ENCODE measurements around the gene RACK1. TPM values are rescaled to one million over a fixed set of nuclear protein-coding genes. Genes with fewer than 3 reads are reported as not detected.
"Not testable (repeated sequence)": the region's sequence is repeated elsewhere in the genome, so short reads cannot be mapped to it uniquely, and the experiment has no call there.

RACK1 gene
- total and polyA plus RNA-seq, 8 donors, result 1,244 to 3,083 (median 2,960) TPM

- no peak overlapping the region for H3K4me3 ChIP-seq
- intact Hi-C loops (cut with DNase I), result no loop called here
- H3K36me3 ChIP-seq, result no peaks in the 10 kb centered on the region
- no peak overlapping the region for H3K27ac ChIP-seq
- H3K27me3 ChIP-seq, result no peaks in the 10 kb centered on the region
- no peak for TF ChIP-seq CTCF (IDR thresholded peaks at IDR 0.05)
- no peak for DNase-seq
- H3K4me1 ChIP-seq, result no peaks in the 10 kb centered on the region
- H3K9me3 ChIP-seq, result no peaks in the 10 kb centered on the region
- no peak for ATAC-seq
These were observed 39.6 kb upstream of the RACK1 start for GRCh38 chr5:181283347-181283746.

GRCh38 chr5:181282874-181283273, 39.2 kb upstream of the RACK1 start:
- ATAC-seq, result no peak
- TF ChIP-seq CTCF (IDR thresholded peaks at IDR 0.05), result no peak
- no peak overlapping the region for H3K4me3 ChIP-seq
- no peak for DNase-seq
- H3K27me3 ChIP-seq, result no peaks in the 10 kb centered on the region
- no peaks in the 10 kb centered on the region for H3K4me1 ChIP-seq
- intact Hi-C loops (cut with DNase I), result no loop called here
- no peaks in the 10 kb centered on the region for H3K36me3 ChIP-seq
- H3K27ac ChIP-seq, result no peak overlapping the region
- H3K9me3 ChIP-seq, result no peaks in the 10 kb centered on the region

GRCh38 chr5:181282415-181282814, 38.7 kb upstream of the RACK1 start:
- DNase-seq; H3K36me3 ChIP-seq; intact Hi-C loops (cut with DNase I); H3K4me1 ChIP-seq; H3K9me3 ChIP-seq; H3K27ac ChIP-seq; ATAC-seq; H3K27me3 ChIP-seq; H3K4me3 ChIP-seq: not testable (repeated sequence)

GRCh38 chr5:181281984-181282316, 38.2 kb upstream of the RACK1 start:
- H3K4me3 ChIP-seq, result no peak overlapping the region
- no peak for ATAC-seq
- H3K4me1 ChIP-seq, result no peaks in the 10 kb centered on the region
- H3K36me3 ChIP-seq, result no peaks in the 10 kb centered on the region
- no peak for TF ChIP-seq CTCF (IDR thresholded peaks at IDR 0.05)
- intact Hi-C loops (cut with DNase I), result no loop called here
- H3K27me3 ChIP-seq, result no peaks in the 10 kb centered on the region
- no peaks in the 10 kb centered on the region for H3K9me3 ChIP-seq
- H3K27ac ChIP-seq, result no peak overlapping the region
- DNase-seq, result no peak

GRCh38 chr5:181281077-181281983, 37.6 kb upstream of the RACK1 start:
- ATAC-seq (no peak), DNase-seq (no peak)
- intact Hi-C loops (cut with DNase I), result no loop called here
- H3K9me3 ChIP-seq, result no peaks in the 10 kb centered on the region
- no peaks in the 10 kb centered on the region for H3K27me3 ChIP-seq
- H3K4me1 ChIP-seq, result no peaks in the 10 kb centered on the region
- no peak for TF ChIP-seq CTCF (IDR thresholded peaks at IDR 0.05)
- H3K27ac ChIP-seq, result no peak overlapping the region
- H3K4me3 ChIP-seq, result no peak overlapping the region
- no peaks in the 10 kb centered on the region for H3K36me3 ChIP-seq
